RWPE2 (cell line): ENCODE data around the gene INPP5A.

ENCODE experiments used
- ATAC-seq: fragments of 200-7000 bp; cut with Tn5 transposase; 3 replicates; pipeline ENCODE4 v1.9.1; 2021; ENCODE audit warnings: low read depth
- DNase-seq: peaks from one replicate; pipeline ENCODE4 v3.0.0-alpha.2; 2020; ENCODE audit warnings: low spot score
- H3K27ac ChIP-seq: fragments of 450-650 bp; 2 replicates; pipeline ENCODE4 v1.5.1; 2017; ENCODE audit warnings: mild to moderate bottlenecking; ENCODE audit not compliant: poor library complexity, severe bottlenecking
- H3K27me3 ChIP-seq: fragments of 250-450 bp; sonication (Bioruptor Pico); 2 replicates; pipeline ENCODE4 v1.5.1; 2021; ENCODE audit warnings: mild to moderate bottlenecking, moderate library complexity; ENCODE audit not compliant: insufficient read depth, poor library complexity, severe bottlenecking
- H3K36me3 ChIP-seq: fragments of 250-450 bp; sonication (Bioruptor Pico); 2 replicates; pipeline ENCODE4 v1.5.1; 2020; ENCODE audit warnings: low read depth, mild to moderate bottlenecking, moderate library complexity
- H3K4me1 ChIP-seq: fragments of 250-450 bp; sonication (Bioruptor Pico); 2 replicates; pipeline ENCODE4 v1.5.1; 2021; ENCODE audit warnings: mild to moderate bottlenecking, moderate library complexity; ENCODE audit not compliant: insufficient read depth, poor library complexity, severe bottlenecking
- H3K4me3 ChIP-seq: fragments of 250-450 bp; sonication (Bioruptor Pico); 2 replicates; pipeline ENCODE4 v1.5.1; 2021; ENCODE audit warnings: mild to moderate bottlenecking, moderate library complexity; ENCODE audit not compliant: severe bottlenecking
- H3K9me3 ChIP-seq: fragments of 250-450 bp; sonication (Bioruptor Pico); 2 replicates; pipeline ENCODE4 v1.5.1; 2021; ENCODE audit warnings: mild to moderate bottlenecking, moderate library complexity; ENCODE audit not compliant: severe bottlenecking
- CTCF ChIP-seq: fragments of 450-650 bp; IDR thresholded peaks from one replicate; pipeline ENCODE4 v1.5.1; 2017; ENCODE audit warnings: mild to moderate bottlenecking, moderate library complexity; ENCODE audit not compliant: poor library complexity, severe bottlenecking

Gene INPP5A

GRCh38 chr10:132611026-132611910, 73.7 kb downstream of the INPP5A start:
- ATAC-seq (no peak), DNase-seq (peak; percentile 26)
- H3K27ac ChIP-seq = no peak overlapping the region
- no peaks in the 10 kb centered on the region for H3K4me1 ChIP-seq
- H3K36me3 ChIP-seq = no peaks in the 10 kb centered on the region
- no peak overlapping the region for H3K4me3 ChIP-seq
- TF ChIP-seq CTCF = no peak
- no peaks in the 10 kb centered on the region for H3K9me3 ChIP-seq
- no peaks in the 10 kb centered on the region for H3K27me3 ChIP-seq

GRCh38 chr10:132611986-132612385, 74.4 kb downstream of the INPP5A start:
- no peak overlapping the region for H3K4me3 ChIP-seq
- no peaks in the 10 kb centered on the region for H3K36me3 ChIP-seq
- H3K4me1 ChIP-seq = no peaks in the 10 kb centered on the region
- ATAC-seq (no peak), DNase-seq (no peak)
- no peak for TF ChIP-seq CTCF
- H3K27ac ChIP-seq = no peak overlapping the region
- no peaks in the 10 kb centered on the region for H3K9me3 ChIP-seq
- no peaks in the 10 kb centered on the region for H3K27me3 ChIP-seq

GRCh38 chr10:132612571-132613504, 75.3 kb downstream of the INPP5A start:
- no peak overlapping the region for H3K4me3 ChIP-seq
- no peak overlapping the region for H3K27ac ChIP-seq
- no peak for ATAC-seq
- no peaks in the 10 kb centered on the region for H3K4me1 ChIP-seq
- no peaks in the 10 kb centered on the region for H3K36me3 ChIP-seq
- peak; percentile 27 for DNase-seq
- TF ChIP-seq CTCF = no peak
- H3K27me3 ChIP-seq = no peaks in the 10 kb centered on the region
- H3K9me3 ChIP-seq = no peaks in the 10 kb centered on the region

- no peak for ATAC-seq
- no peak for TF ChIP-seq CTCF
Observed at GRCh38 chr10:132613566-132614348, 76.2 kb downstream of the INPP5A start.

More at GRCh38 chr10:132613566-132614348, 76.2 kb downstream of the INPP5A start:
- Histone ChIP-seq H3K4me1 (no peaks in the 10 kb centered on the region), H3K36me3 (no peaks in the 10 kb centered on the region), H3K9me3 (no peaks in the 10 kb centered on the region), H3K27ac (no peak overlapping the region), H3K4me3 (no peak overlapping the region), H3K27me3 (no peaks in the 10 kb centered on the region)
- peak; percentile 43 for DNase-seq
